Fibroblast of lung (primary cell): ENCODE results near the gene PTPRM. TPM values are rescaled to one million over a fixed set of nuclear protein-coding genes. Genes with fewer than 3 reads are reported as not detected.

Experiments used
- DNase-seq, 2 donors: peaks; one replicate each; pipeline versions ENCODE4 v3.0.0 to v3.0.0-alpha.2; 2010; ENCODE audit warnings: low read depth in 2 of 2
- H2AFZ ChIP-seq: 2 replicates; pipeline ENCODE4 v1.5.1; 2012; ENCODE audit warnings: low read length, control low read depth, inconsistent platforms
- H3K27ac ChIP-seq: 2 replicates; pipeline ENCODE4 v1.5.1; 2011; ENCODE audit warnings: low read length, control low read depth; ENCODE audit not compliant: insufficient read depth
- H3K27me3 ChIP-seq: 2 replicates; pipeline ENCODE4 v1.5.1; 2011; ENCODE audit warnings: mild to moderate bottlenecking, low read length; ENCODE audit not compliant: control insufficient read depth, insufficient read depth
- H3K36me3 ChIP-seq: 2 replicates; pipeline ENCODE4 v1.5.1; 2011; ENCODE audit warnings: low read length; ENCODE audit not compliant: control insufficient read depth, insufficient read depth
- H3K4me1 ChIP-seq: 2 replicates; pipeline ENCODE4 v1.5.1; 2011; ENCODE audit warnings: low read length; ENCODE audit not compliant: control insufficient read depth, insufficient read depth; ENCODE audit errors: extremely low read depth
- H3K4me2 ChIP-seq: 2 replicates; pipeline ENCODE4 v1.5.1; 2011; ENCODE audit warnings: low read length, control low read depth; ENCODE audit not compliant: insufficient read depth; ENCODE audit errors: extremely low read depth
- H3K4me3 ChIP-seq, 4 experiments: fragments of 200-600 bp in 1 of 4; sonication (generic) in 1 of 4; replicated peaks in 1 of 4; 2 replicates each; pipeline ENCODE4 v1.5.1; 2011 to 2016; ENCODE audit warnings: low read length in 4 of 4, low read depth in 3 of 4, mild to moderate bottlenecking in 3 of 4, control low read depth in 2 of 4, inconsistent platforms in 1 of 4, mixed read lengths in 1 of 4; ENCODE audit not compliant: insufficient read depth in 1 of 4; ENCODE audit errors: control extremely low read depth in 1 of 4
- H3K79me2 ChIP-seq: 2 replicates; pipeline ENCODE4 v1.5.1; 2012; ENCODE audit warnings: mild to moderate bottlenecking, low read length, inconsistent platforms; ENCODE audit not compliant: control insufficient read depth, insufficient read depth
- H3K9ac ChIP-seq: 2 replicates; pipeline ENCODE4 v1.5.1; 2011; ENCODE audit warnings: mild to moderate bottlenecking, low read length, control low read depth; ENCODE audit not compliant: insufficient read depth
- H3K9me3 ChIP-seq: 2 replicates; pipeline ENCODE4 v1.5.1; 2012; ENCODE audit warnings: low read depth, low read length; ENCODE audit not compliant: control insufficient read depth, insufficient read depth
- H4K20me1 ChIP-seq: 2 replicates; pipeline ENCODE4 v1.5.1; 2011; ENCODE audit warnings: low read length; ENCODE audit not compliant: control insufficient read depth, insufficient read depth; ENCODE audit errors: extremely low read depth
- EZH2 ChIP-seq: IDR thresholded peaks from 2 replicates; pipeline ENCODE4 v1.5.1; 2012; ENCODE audit warnings: low read length, control low read depth, mild to moderate bottlenecking; ENCODE audit errors: missing control alignments
- polyA plus RNA-seq, 2 donors: library from polyadenylated mRNA; depleted of rRNA in 1 of 2; stranded (reverse) in 1 of 2; unstranded in 1 of 2; fragments of >200 nt; gene quantifications; 2 replicates each; pipeline ENCODE4 v1.2.1, GENCODE V29; 2011 to 2012; ENCODE audit warnings: missing spikeins in 1 of 2
- total RNA-seq: library from RNA; depleted of rRNA; stranded (reverse); fragments of >200 nt; gene quantifications from 2 replicates; pipeline ENCODE4 v1.2.1, GENCODE V29; 2014
- TF ChIP-seq, protein P1 (sequence below), 2 donors: IDR thresholded peaks in 1 of 2; conservative IDR thresholded peaks in 1 of 2; 1 replicate in 1 of 2; 2 replicates in 1 of 2; pipeline ENCODE4 v1.5.1; 2011 to 2012; ENCODE audit warnings: low read length in 2 of 2, control low read depth in 1 of 2, inconsistent platforms in 1 of 2, low read depth in 1 of 2, mild to moderate bottlenecking in 1 of 2

The PTPRM gene
- total and polyA plus RNA-seq, 2 donors (not counting 1 experiment from before 2014, with no cell fraction given), result 86.6 to 87.0 TPM

DNA sequence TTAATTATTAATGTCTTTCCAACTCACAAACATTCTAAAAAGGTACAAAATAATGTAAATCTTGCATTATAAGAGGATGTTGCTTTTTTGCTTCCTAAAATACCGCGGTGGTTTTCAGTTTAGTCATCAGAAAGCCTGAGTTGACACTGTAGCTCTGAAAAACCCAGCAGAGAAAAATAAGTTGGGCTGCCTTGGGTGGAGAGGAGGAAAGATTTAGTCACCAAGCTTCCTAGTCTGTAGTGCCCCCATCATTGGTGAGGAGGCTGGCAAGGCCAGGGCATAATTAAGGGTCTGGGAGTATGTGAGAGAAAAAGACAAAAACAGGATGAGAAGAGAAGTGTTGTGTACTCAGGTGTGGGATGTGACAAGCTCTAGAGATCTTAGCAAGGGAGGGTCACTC is 5.7 kb downstream of the PTPRM start:
- peak in 1 of 2 donors; percentile 68 for DNase-seq
- Histone ChIP-seq H3K9ac (no peak overlapping the region), H3K79me2 (peaks cover 15% of the 10 kb centered on the region), H3K9me3 (no peaks in the 10 kb centered on the region), H3K4me3 (no peak overlapping the region), H3K36me3 (no peaks in the 10 kb centered on the region), H3K4me1 (peaks cover 14% of the 10 kb centered on the region), H3K27me3 (no peaks in the 10 kb centered on the region), H4K20me1 (no peaks in the 10 kb centered on the region), H3K4me2 (peak overlapping the region; percentile 23), H3K27ac (no peak overlapping the region), H2AFZ (no peak overlapping the region)
- no peak for TF ChIP-seq EZH2

DNA sequence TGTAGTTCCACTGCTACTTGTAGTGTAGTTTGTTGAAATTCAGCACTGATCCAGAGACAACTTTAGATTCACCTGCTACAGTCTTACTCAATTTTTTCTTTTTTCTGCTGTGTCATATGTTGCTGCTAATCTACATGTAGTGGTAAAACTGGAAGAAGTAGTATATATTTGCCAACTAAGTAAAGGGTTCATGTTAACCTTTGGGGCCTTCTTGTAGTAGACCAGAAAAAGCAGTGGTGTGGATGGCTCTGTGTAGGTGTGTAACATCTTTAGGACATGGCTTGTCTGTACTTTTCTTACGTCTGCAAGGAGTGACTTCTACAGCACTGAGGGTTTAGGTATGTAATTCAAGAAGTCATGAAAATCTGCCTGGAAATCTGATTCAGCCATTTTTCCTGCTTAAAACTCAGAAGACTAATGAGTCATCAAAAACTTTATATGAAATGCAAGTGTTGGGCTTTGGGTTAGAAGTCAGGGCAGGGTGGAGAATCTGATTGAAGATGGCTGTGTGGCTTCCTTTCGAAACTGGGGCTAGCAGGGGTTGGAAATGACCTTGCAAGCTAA is 8.4 kb downstream of the PTPRM start:
- Histone ChIP-seq H3K4me1 (peaks cover 20% of the 10 kb centered on the region), H3K27me3 (no peaks in the 10 kb centered on the region), H3K79me2 (peaks cover 5% of the 10 kb centered on the region), H3K36me3 (no peaks in the 10 kb centered on the region), H2AFZ (peak overlapping the region; percentile 16), H3K4me2 (no peak overlapping the region), H3K9me3 (no peaks in the 10 kb centered on the region), H3K4me3 (no peak overlapping the region), H3K9ac (no peak overlapping the region), H4K20me1 (no peaks in the 10 kb centered on the region), H3K27ac (no peak overlapping the region)
- TF ChIP-seq EZH2, result no peak
- TF ChIP-seq, protein P1, sequence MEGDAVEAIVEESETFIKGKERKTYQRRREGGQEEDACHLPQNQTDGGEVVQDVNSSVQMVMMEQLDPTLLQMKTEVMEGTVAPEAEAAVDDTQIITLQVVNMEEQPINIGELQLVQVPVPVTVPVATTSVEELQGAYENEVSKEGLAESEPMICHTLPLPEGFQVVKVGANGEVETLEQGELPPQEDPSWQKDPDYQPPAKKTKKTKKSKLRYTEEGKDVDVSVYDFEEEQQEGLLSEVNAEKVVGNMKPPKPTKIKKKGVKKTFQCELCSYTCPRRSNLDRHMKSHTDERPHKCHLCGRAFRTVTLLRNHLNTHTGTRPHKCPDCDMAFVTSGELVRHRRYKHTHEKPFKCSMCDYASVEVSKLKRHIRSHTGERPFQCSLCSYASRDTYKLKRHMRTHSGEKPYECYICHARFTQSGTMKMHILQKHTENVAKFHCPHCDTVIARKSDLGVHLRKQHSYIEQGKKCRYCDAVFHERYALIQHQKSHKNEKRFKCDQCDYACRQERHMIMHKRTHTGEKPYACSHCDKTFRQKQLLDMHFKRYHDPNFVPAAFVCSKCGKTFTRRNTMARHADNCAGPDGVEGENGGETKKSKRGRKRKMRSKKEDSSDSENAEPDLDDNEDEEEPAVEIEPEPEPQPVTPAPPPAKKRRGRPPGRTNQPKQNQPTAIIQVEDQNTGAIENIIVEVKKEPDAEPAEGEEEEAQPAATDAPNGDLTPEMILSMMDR (conservative IDR thresholded peaks at IDR 0.05 in 1 of 2, IDR thresholded peaks at IDR 0.05 in 1 of 2; ENCODE audit: low read depth in 1 of 2, low read length in 2 of 2), result no peak
- peak; percentile 60 to 71 for DNase-seq

DNA sequence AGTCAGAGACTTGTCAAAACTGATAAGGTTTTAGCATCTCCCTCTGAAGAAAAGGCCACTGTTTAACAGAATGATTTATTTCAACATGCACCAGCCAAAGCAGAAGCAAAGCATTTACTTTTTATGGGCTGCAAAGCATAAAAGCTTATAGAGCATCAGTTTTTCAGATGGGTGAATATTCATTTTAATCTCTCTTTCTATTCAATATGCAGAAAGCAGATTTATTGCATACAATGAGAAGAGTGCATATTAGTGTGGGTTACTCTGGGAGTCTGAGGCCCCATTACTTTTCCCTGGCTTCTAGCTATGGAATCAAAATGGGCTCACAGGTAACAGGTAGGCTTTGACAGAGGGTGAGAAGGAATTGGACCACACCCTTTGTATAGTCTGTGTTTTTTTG is 9.0 kb downstream of the PTPRM start:
- Histone ChIP-seq H3K4me2 (no peak overlapping the region), H3K79me2 (peaks cover 5% of the 10 kb centered on the region), H4K20me1 (no peaks in the 10 kb centered on the region), H3K9me3 (no peaks in the 10 kb centered on the region), H3K4me1 (peaks cover 20% of the 10 kb centered on the region), H3K36me3 (no peaks in the 10 kb centered on the region), H3K4me3 (no peak overlapping the region), H3K27ac (peak overlapping the region; percentile 60), H2AFZ (no peak overlapping the region), H3K27me3 (no peaks in the 10 kb centered on the region), H3K9ac (no peak overlapping the region)
- no peak for DNase-seq
- TF ChIP-seq, protein P1 (conservative IDR thresholded peaks at IDR 0.05 in 1 of 2, IDR thresholded peaks at IDR 0.05 in 1 of 2; ENCODE audit: low read depth in 1 of 2, low read length in 2 of 2), result no peak
- no peak for TF ChIP-seq EZH2
